Muscle layer of colon (tissue), 2 donors: ENCODE measurements around the gene RUFY3.

ENCODE experiments used
- H3K27ac ChIP-seq: one replicate; pipeline ENCODE4 v1.7.0; 2013; ENCODE audit warnings: low read depth, mild to moderate bottlenecking, low read length, moderate library complexity
- H3K27me3 ChIP-seq, 2 donors: one replicate each; pipeline ENCODE4 v1.7.0; 2013; ENCODE audit warnings: low read length in 2 of 2, mild to moderate bottlenecking in 2 of 2; ENCODE audit not compliant: insufficient read depth in 2 of 2, control insufficient read depth in 1 of 2
- H3K36me3 ChIP-seq: one replicate; pipeline ENCODE4 v1.7.0; 2013; ENCODE audit warnings: mild to moderate bottlenecking, low read length; ENCODE audit not compliant: insufficient read depth
- H3K4me1 ChIP-seq: one replicate; pipeline ENCODE4 v1.7.0; 2013; ENCODE audit warnings: mild to moderate bottlenecking, low read length; ENCODE audit not compliant: insufficient read depth
- H3K4me3 ChIP-seq, 2 donors: one replicate each; pipeline ENCODE4 v1.7.0; 2013; ENCODE audit warnings: low read length in 2 of 2, low read depth in 1 of 2, mild to moderate bottlenecking in 1 of 2, moderate library complexity in 1 of 2
- H3K9ac ChIP-seq: one replicate; pipeline ENCODE4 v1.7.0; 2013; ENCODE audit warnings: low read length
- H3K9me3 ChIP-seq: one replicate; pipeline ENCODE4 v1.7.0; 2013; ENCODE audit warnings: mild to moderate bottlenecking, low read length
- donor health status: abdominal sarcoma.
- donor health status: Adenocarcinoma of cecum.

RUFY3 gene

GRCh38 chr4:70706516-70706915, 15.2 kb upstream of the RUFY3 start:
- H3K4me3 ChIP-seq: peak overlapping the region; percentile 22 to 71
- peak overlapping the region; percentile 95 for H3K27ac ChIP-seq
- no peaks in the 10 kb centered on the region for H3K9me3 ChIP-seq
- H3K36me3 ChIP-seq: no peaks in the 10 kb centered on the region
- H3K9ac ChIP-seq: peak overlapping the region; percentile 82
- H3K27me3 ChIP-seq: no peaks in the 10 kb centered on the region
- peaks cover 19% of the 10 kb centered on the region for H3K4me1 ChIP-seq

GRCh38 chr4:70709611-70710205, 12.1 kb upstream of the RUFY3 start:
- Histone ChIP-seq H3K9me3 (no peaks in the 10 kb centered on the region), H3K4me1 (peaks cover 36% of the 10 kb centered on the region), H3K9ac (no peak overlapping the region), H3K36me3 (no peaks in the 10 kb centered on the region), H3K27ac (no peak overlapping the region), H3K27me3 (no peaks in the 10 kb centered on the region), H3K4me3 (no peak overlapping the region)

- H3K36me3 ChIP-seq: no peaks in the 10 kb centered on the region
- H3K27me3 ChIP-seq: no peaks in the 10 kb centered on the region
- no peak overlapping the region for H3K4me3 ChIP-seq
- peaks cover 36% of the 10 kb centered on the region for H3K4me1 ChIP-seq
- H3K9me3 ChIP-seq: no peaks in the 10 kb centered on the region
- H3K9ac ChIP-seq: no peak overlapping the region
- no peak overlapping the region for H3K27ac ChIP-seq
Measured at GRCh38 chr4:70711599-70711998, 10.2 kb upstream of the RUFY3 start.

GRCh38 chr4:70712150-70712549, 9.6 kb upstream of the RUFY3 start:
- no peak overlapping the region for H3K27ac ChIP-seq
- H3K9me3 ChIP-seq: no peaks in the 10 kb centered on the region
- no peaks in the 10 kb centered on the region for H3K27me3 ChIP-seq
- no peaks in the 10 kb centered on the region for H3K36me3 ChIP-seq
- no peak overlapping the region for H3K9ac ChIP-seq
- H3K4me1 ChIP-seq: peaks cover 31% of the 10 kb centered on the region
- no peak overlapping the region for H3K4me3 ChIP-seq

GRCh38 chr4:70712604-70713452, 8.9 kb upstream of the RUFY3 start:
- Histone ChIP-seq H3K4me3 (no peak overlapping the region), H3K27ac (no peak overlapping the region), H3K9ac (no peak overlapping the region), H3K4me1 (peaks cover 28% of the 10 kb centered on the region), H3K9me3 (no peaks in the 10 kb centered on the region), H3K36me3 (no peaks in the 10 kb centered on the region), H3K27me3 (no peaks in the 10 kb centered on the region)

- Histone ChIP-seq H3K36me3 (no peaks in the 10 kb centered on the region), H3K4me3 (no peak overlapping the region), H3K27me3 (no peaks in the 10 kb centered on the region), H3K9me3 (no peaks in the 10 kb centered on the region), H3K4me1 (peaks cover 28% of the 10 kb centered on the region), H3K27ac (no peak overlapping the region), H3K9ac (no peak overlapping the region)
Measured at GRCh38 chr4:70713453-70714078, 8.2 kb upstream of the RUFY3 start.

- Histone ChIP-seq H3K36me3 (no peaks in the 10 kb centered on the region), H3K9ac (no peak overlapping the region), H3K9me3 (no peaks in the 10 kb centered on the region), H3K4me1 (peaks cover 28% of the 10 kb centered on the region), H3K4me3 (no peak overlapping the region), H3K27ac (no peak overlapping the region), H3K27me3 (no peaks in the 10 kb centered on the region)
Measured at GRCh38 chr4:70714079-70714887, 7.5 kb upstream of the RUFY3 start.

GRCh38 chr4:70715097-70715496, 6.7 kb upstream of the RUFY3 start:
- no peaks in the 10 kb centered on the region for H3K36me3 ChIP-seq
- H3K4me1 ChIP-seq: peaks cover 28% of the 10 kb centered on the region
- H3K27ac ChIP-seq: no peak overlapping the region
- H3K27me3 ChIP-seq: no peaks in the 10 kb centered on the region
- no peaks in the 10 kb centered on the region for H3K9me3 ChIP-seq
- H3K4me3 ChIP-seq: no peak overlapping the region
- H3K9ac ChIP-seq: no peak overlapping the region

GRCh38 chr4:70718811-70719604, 2.8 kb upstream of the RUFY3 start:
- Histone ChIP-seq H3K9ac (no peak overlapping the region), H3K9me3 (no peaks in the 10 kb centered on the region), H3K27ac (no peak overlapping the region), H3K4me3 (no peak overlapping the region), H3K27me3 (no peaks in the 10 kb centered on the region), H3K36me3 (no peaks in the 10 kb centered on the region), H3K4me1 (peaks cover 13% of the 10 kb centered on the region)

- no peaks in the 10 kb centered on the region for H3K4me1 ChIP-seq
- no peak overlapping the region for H3K27ac ChIP-seq
- H3K9ac ChIP-seq: peak overlapping the region; percentile 21
- no peaks in the 10 kb centered on the region for H3K9me3 ChIP-seq
- no peaks in the 10 kb centered on the region for H3K36me3 ChIP-seq
- H3K27me3 ChIP-seq: no peaks in the 10 kb centered on the region
- H3K4me3 ChIP-seq: peak overlapping the region; percentile 28 to 55
Measured at GRCh38 chr4:70722199-70722791, 531 bp downstream of the RUFY3 start.
